Nephron (organoid): Measurements from ENCODE around the gene MED9.

ENCODE experiments used
- H3K27ac Mint-ChIP-seq, 3 experiments: 2 replicates each; pipeline ENCODE4 v1.8.0; 2020; ENCODE audit warnings: mixed read lengths in 3 of 3, mild to moderate bottlenecking in 2 of 3, moderate library complexity in 1 of 3
- H3K27me3 Mint-ChIP-seq: 2 replicates; pipeline ENCODE4 v1.8.0; 2021; ENCODE audit warnings: low read depth, mild to moderate bottlenecking, moderate library complexity, mixed read lengths
- H3K36me3 Mint-ChIP-seq: 2 replicates; pipeline ENCODE4 v1.8.0; 2020; ENCODE audit warnings: low read depth, mixed read lengths
- H3K4me1 Mint-ChIP-seq: 2 replicates; pipeline ENCODE4 v1.8.0; 2020; ENCODE audit warnings: mixed read lengths
- H3K4me3 Mint-ChIP-seq, 3 experiments: 2 replicates each; pipeline ENCODE4 v1.8.0; 2020; ENCODE audit warnings: mild to moderate bottlenecking in 3 of 3, mixed read lengths in 3 of 3, moderate library complexity in 2 of 3
- H3K9me3 Mint-ChIP-seq: 2 replicates; pipeline ENCODE4 v1.8.0; 2020; ENCODE audit warnings: mixed read lengths
- CTCF ChIP-seq, 3 experiments: fragments of 200-600 bp; sonication (generic); IDR thresholded peaks; one replicate each; pipeline ENCODE4 v1.5.0; 2021; ENCODE audit warnings: antibody characterized with exemption in 3 of 3; ENCODE audit not compliant: unreplicated experiment in 3 of 3

Gene MED9

GRCh38 chr17:17466511-17466910 is 10.3 kb upstream of the MED9 start:
- H3K4me1 Mint-ChIP-seq: peaks cover 22% of the 10 kb centered on the region
- peak overlapping the region in 2 of 3 experiments; percentile 24 to 48 for H3K27ac Mint-ChIP-seq
- no peaks in the 10 kb centered on the region for H3K36me3 Mint-ChIP-seq

GRCh38 chr17:17467016-17467415 is 9.8 kb upstream of the MED9 start:
- no peaks in the 10 kb centered on the region for H3K9me3 Mint-ChIP-seq
- H3K27me3 Mint-ChIP-seq: peaks cover 19% of the 10 kb centered on the region
- no peaks in the 10 kb centered on the region for H3K36me3 Mint-ChIP-seq
- H3K27ac Mint-ChIP-seq: peak overlapping the region; percentile 24 to 48 (median 28)
- H3K4me1 Mint-ChIP-seq: peaks cover 22% of the 10 kb centered on the region
- no peak for TF ChIP-seq CTCF (IDR thresholded peaks at IDR 0.05; ENCODE audit: unreplicated experiment in 3 of 3)
- no peak overlapping the region for H3K4me3 Mint-ChIP-seq

More at GRCh38 chr17:17466511-17466910, 10.3 kb upstream of the MED9 start:
- no peak for TF ChIP-seq CTCF (IDR thresholded peaks at IDR 0.05; ENCODE audit: unreplicated experiment in 3 of 3)
- no peaks in the 10 kb centered on the region for H3K9me3 Mint-ChIP-seq
- peaks cover 22% of the 10 kb centered on the region for H3K27me3 Mint-ChIP-seq
- no peak overlapping the region for H3K4me3 Mint-ChIP-seq

- H3K27ac Mint-ChIP-seq: no peak overlapping the region
- no peak overlapping the region for H3K4me3 Mint-ChIP-seq
- no peak for TF ChIP-seq CTCF (IDR thresholded peaks at IDR 0.05; ENCODE audit: unreplicated experiment in 3 of 3)
- H3K36me3 Mint-ChIP-seq: no peaks in the 10 kb centered on the region
- H3K27me3 Mint-ChIP-seq: peaks cover 19% of the 10 kb centered on the region
- no peaks in the 10 kb centered on the region for H3K9me3 Mint-ChIP-seq
- H3K4me1 Mint-ChIP-seq: peaks cover 25% of the 10 kb centered on the region
These were observed 9.1 kb upstream of the MED9 start for GRCh38 chr17:17467720-17468119.

GRCh38 chr17:17468217-17469010 is 8.4 kb upstream of the MED9 start:
- Mint-ChIP-seq H3K4me1 (peaks cover 25% of the 10 kb centered on the region), H3K27me3 (peaks cover 23% of the 10 kb centered on the region)
- no peak for TF ChIP-seq CTCF (IDR thresholded peaks at IDR 0.05; ENCODE audit: unreplicated experiment in 3 of 3)

GRCh38 chr17:17469358-17469757 is 7.4 kb upstream of the MED9 start:
- TF ChIP-seq CTCF (IDR thresholded peaks at IDR 0.05; ENCODE audit: unreplicated experiment in 3 of 3): no peak
- H3K9me3 Mint-ChIP-seq: no peaks in the 10 kb centered on the region
- H3K36me3 Mint-ChIP-seq: no peaks in the 10 kb centered on the region
- no peak overlapping the region for H3K27ac Mint-ChIP-seq
- H3K27me3 Mint-ChIP-seq: peaks cover 18% of the 10 kb centered on the region
- no peak overlapping the region for H3K4me3 Mint-ChIP-seq
- H3K4me1 Mint-ChIP-seq: peaks cover 25% of the 10 kb centered on the region

More at GRCh38 chr17:17468217-17469010, 8.4 kb upstream of the MED9 start:
- Mint-ChIP-seq H3K36me3 (no peaks in the 10 kb centered on the region), H3K27ac (no peak overlapping the region), H3K4me3 (no peak overlapping the region), H3K9me3 (no peaks in the 10 kb centered on the region)

- TF ChIP-seq CTCF (IDR thresholded peaks at IDR 0.05; ENCODE audit: unreplicated experiment in 3 of 3): no peak
- Mint-ChIP-seq H3K4me3 (no peak overlapping the region), H3K36me3 (no peaks in the 10 kb centered on the region), H3K27me3 (peaks cover 14% of the 10 kb centered on the region), H3K27ac (no peak overlapping the region), H3K9me3 (no peaks in the 10 kb centered on the region), H3K4me1 (peaks cover 25% of the 10 kb centered on the region)
These were observed 6.8 kb upstream of the MED9 start for GRCh38 chr17:17469996-17470395.
